Smooth muscle cell (in vitro differentiated cells): ENCODE results near the gene NRP2. TPM values are rescaled to one million over a fixed set of nuclear protein-coding genes. Genes with fewer than 3 reads are reported as not detected.

Experiments used
- DNase-seq: peaks from one replicate; lab custom pipeline; 2025; ENCODE audit not compliant: unreplicated experiment; lab: John Stamatoyannopoulos, UW
- H2AFZ ChIP-seq: fragments of 200-600 bp; sonication (generic); 2 replicates; pipeline ENCODE4 v1.6.0; 2016; ENCODE audit warnings: antibody characterized with exemption, low read depth, mild to moderate bottlenecking
- H3F3A ChIP-seq: fragments of 200-600 bp; sonication (generic); 2 replicates; pipeline ENCODE4 v1.6.0; 2017; ENCODE audit warnings: antibody characterized with exemption, low read depth
- H3K27ac ChIP-seq: fragments of 200-600 bp; sonication (generic); 2 replicates; pipeline ENCODE4 v1.5.1; 2016; ENCODE audit warnings: low read depth, mild to moderate bottlenecking
- H3K27me3 ChIP-seq: fragments of 200-600 bp; sonication (generic); 2 replicates; pipeline ENCODE4 v1.6.1; 2016; ENCODE audit warnings: low read depth, mild to moderate bottlenecking
- H3K36me3 ChIP-seq: fragments of 200-600 bp; sonication (generic); 2 replicates; pipeline ENCODE4 v1.5.1; 2016; ENCODE audit warnings: low read depth
- H3K4me1 ChIP-seq: fragments of 200-600 bp; sonication (generic); 2 replicates; pipeline ENCODE4 v1.5.1; 2016; ENCODE audit warnings: low read depth
- H3K4me2 ChIP-seq: fragments of 200-600 bp; sonication (generic); 2 replicates; pipeline ENCODE4 v1.6.0; 2016; ENCODE audit warnings: mild to moderate bottlenecking
- H3K4me3 ChIP-seq: fragments of 200-600 bp; sonication (generic); 2 replicates; pipeline ENCODE4 v1.5.1; 2016; ENCODE audit warnings: mild to moderate bottlenecking
- H3K79me2 ChIP-seq: fragments of 200-600 bp; sonication (generic); 2 replicates; pipeline ENCODE4 v1.6.0; 2016; ENCODE audit warnings: low read depth, mild to moderate bottlenecking
- H3K9ac ChIP-seq: fragments of 200-600 bp; sonication (generic); 2 replicates; pipeline ENCODE4 v1.6.0; 2016; ENCODE audit warnings: low read depth
- H3K9me3 ChIP-seq: fragments of 200-600 bp; sonication (generic); replicated peaks from 2 replicates; pipeline ENCODE4 v1.5.1; 2016; ENCODE audit warnings: low read depth
- H4K20me1 ChIP-seq: fragments of 200-600 bp; sonication (generic); 2 replicates; pipeline ENCODE4 v1.6.0; 2016; ENCODE audit warnings: low read depth
- CTCF ChIP-seq: fragments of 200-600 bp; sonication (generic); IDR thresholded peaks from 2 replicates; pipeline ENCODE4 v1.5.1; 2017; ENCODE audit warnings: borderline replicate concordance, mild to moderate bottlenecking, antibody characterized with exemption; ENCODE audit not compliant: insufficient read depth, poor library complexity, severe bottlenecking
- WGBS: methylation state at CpG from one replicate; pipeline ENCODE4 v1.1.7; 2016; ENCODE audit warnings: low lambda C conversion rate; 5-methylcytosine and 5-hydroxymethylcytosine counted together
- polyA plus RNA-seq: library from polyadenylated mRNA; unstranded; fragments of >200 nt; fragmentation: Nextera tagmentation; extraction: Ambion mirVana; gene quantifications from 2 replicates; pipeline ENCODE4 v1.2.1, GENCODE V29; 2016
- total RNA-seq: library from RNA; depleted of rRNA; stranded (reverse); fragments of >200 nt; gene quantifications from 2 replicates; pipeline ENCODE4 v1.2.3, GENCODE V29; 2014

The NRP2 gene
- total and polyA plus RNA-seq, 2 experiments from 2014 or later, result 58.4 to 96.1 TPM

DNA sequence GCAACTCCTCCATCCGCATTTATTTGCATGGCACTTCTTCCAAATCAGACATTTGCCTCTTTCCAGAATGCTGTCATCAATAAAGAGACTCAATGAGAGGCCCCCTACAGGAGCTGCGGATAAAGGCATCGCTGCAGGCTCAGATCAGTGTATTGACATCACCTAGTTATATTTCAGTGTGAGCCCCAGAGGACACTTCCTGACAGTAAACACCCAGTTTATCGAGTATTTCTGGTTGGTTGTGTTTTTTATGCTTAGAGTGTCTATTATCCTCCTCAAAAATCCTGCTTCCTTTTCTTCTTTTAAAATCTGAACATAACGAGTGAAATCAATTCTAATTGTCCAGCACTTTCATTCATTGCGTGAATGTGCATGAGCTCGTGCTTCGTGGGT is 38.8 kb downstream of the NRP2 start:
- 84% methylated on average over 8 of the region's 8 CpGs for WGBS
- H4K20me1 ChIP-seq, result no peaks in the 10 kb centered on the region
- no peak overlapping the region for H2AFZ ChIP-seq
- H3K9me3 ChIP-seq, result no peaks in the 10 kb centered on the region
- no peak for DNase-seq
- peaks cover 4% of the 10 kb centered on the region for H3K36me3 ChIP-seq
- H3F3A ChIP-seq, result peaks cover 20% of the 10 kb centered on the region
- no peaks in the 10 kb centered on the region for H3K27me3 ChIP-seq
- peaks cover 47% of the 10 kb centered on the region for H3K4me1 ChIP-seq
- H3K27ac ChIP-seq, result no peak overlapping the region
- no peak overlapping the region for H3K9ac ChIP-seq
- H3K4me3 ChIP-seq, result no peak overlapping the region
- no peak overlapping the region for H3K4me2 ChIP-seq
- H3K79me2 ChIP-seq, result peaks cover 3% of the 10 kb centered on the region
- TF ChIP-seq CTCF, result peak; percentile 34

GRCh38 chr2:205722283-205722918 is 40.1 kb downstream of the NRP2 start:
- H3K9me3 ChIP-seq, result no peaks in the 10 kb centered on the region
- no peak overlapping the region for H3K4me2 ChIP-seq
- TF ChIP-seq CTCF, result no peak
- H3K9ac ChIP-seq, result no peak overlapping the region
- H3F3A ChIP-seq, result peaks cover 18% of the 10 kb centered on the region
- H3K27ac ChIP-seq, result no peak overlapping the region
- DNase-seq, result no peak
- H4K20me1 ChIP-seq, result no peaks in the 10 kb centered on the region
- H3K36me3 ChIP-seq, result peaks cover 13% of the 10 kb centered on the region
- WGBS, result 59% methylated on average over 4 of the region's 4 CpGs
- H3K4me1 ChIP-seq, result peaks cover 40% of the 10 kb centered on the region
- no peak overlapping the region for H2AFZ ChIP-seq
- no peaks in the 10 kb centered on the region for H3K27me3 ChIP-seq
- H3K79me2 ChIP-seq, result peaks cover 3% of the 10 kb centered on the region
- H3K4me3 ChIP-seq, result no peak overlapping the region

GRCh38 chr2:205723179-205723578 is 40.9 kb downstream of the NRP2 start:
- H3K9ac ChIP-seq, result no peak overlapping the region
- TF ChIP-seq CTCF, result no peak
- no peak for DNase-seq
- H3K27ac ChIP-seq, result no peak overlapping the region
- peaks cover 47% of the 10 kb centered on the region for H3K4me1 ChIP-seq
- no peak overlapping the region for H3K4me2 ChIP-seq
- peaks cover 3% of the 10 kb centered on the region for H3K79me2 ChIP-seq
- H2AFZ ChIP-seq, result no peak overlapping the region
- no peaks in the 10 kb centered on the region for H4K20me1 ChIP-seq
- H3F3A ChIP-seq, result peaks cover 14% of the 10 kb centered on the region
- peaks cover 13% of the 10 kb centered on the region for H3K36me3 ChIP-seq
- H3K27me3 ChIP-seq, result no peaks in the 10 kb centered on the region
- H3K9me3 ChIP-seq, result no peaks in the 10 kb centered on the region
- WGBS, result 99% methylated on average over 2 of the region's 2 CpGs
- no peak overlapping the region for H3K4me3 ChIP-seq

DNA sequence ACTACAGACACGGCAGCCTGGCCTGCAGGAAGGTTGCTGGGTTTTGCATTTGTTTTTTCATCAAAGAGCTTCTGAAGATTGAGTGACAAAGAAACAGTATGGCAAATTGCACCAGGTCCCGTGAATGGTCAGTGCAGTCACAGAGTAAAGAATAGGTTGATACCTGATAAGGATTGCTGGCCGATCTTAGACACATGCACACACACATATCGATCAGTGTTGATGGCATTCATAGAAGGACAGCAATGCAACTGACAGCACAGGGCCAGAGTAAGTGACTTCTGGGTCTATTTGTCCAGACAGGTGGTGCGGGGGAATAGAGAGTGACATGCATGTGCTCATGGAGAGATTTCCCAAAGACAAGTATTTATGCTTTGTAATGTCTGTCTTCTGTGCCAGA is 42.8 kb downstream of the NRP2 start:
- Histone ChIP-seq H3K79me2 (peaks cover 3% of the 10 kb centered on the region), H3K36me3 (peaks cover 13% of the 10 kb centered on the region), H3K27ac (no peak overlapping the region)

More for the DNA sequence above, 42.8 kb downstream of the NRP2 start:
- no peak overlapping the region for H2AFZ ChIP-seq
- H3F3A ChIP-seq, result peaks cover 9% of the 10 kb centered on the region
- no peaks in the 10 kb centered on the region for H3K27me3 ChIP-seq
- H3K4me1 ChIP-seq, result peaks cover 43% of the 10 kb centered on the region
- no peak for TF ChIP-seq CTCF
- H3K4me2 ChIP-seq, result no peak overlapping the region
- 96% methylated on average over 5 of the region's 5 CpGs for WGBS
- DNase-seq, result no peak
- no peaks in the 10 kb centered on the region for H4K20me1 ChIP-seq
- no peak overlapping the region for H3K4me3 ChIP-seq
- H3K9ac ChIP-seq, result no peak overlapping the region
- H3K9me3 ChIP-seq, result no peaks in the 10 kb centered on the region
